ENCODE measurements around the gene CCR6. TPM values are rescaled to one million over a fixed set of nuclear protein-coding genes. Genes with fewer than 3 reads are reported as not detected.

CCR6 gene
- total and polyA plus RNA-seq, 2 experiments from 2014 or later = 0.70 to 2.0 TPM

DNA sequence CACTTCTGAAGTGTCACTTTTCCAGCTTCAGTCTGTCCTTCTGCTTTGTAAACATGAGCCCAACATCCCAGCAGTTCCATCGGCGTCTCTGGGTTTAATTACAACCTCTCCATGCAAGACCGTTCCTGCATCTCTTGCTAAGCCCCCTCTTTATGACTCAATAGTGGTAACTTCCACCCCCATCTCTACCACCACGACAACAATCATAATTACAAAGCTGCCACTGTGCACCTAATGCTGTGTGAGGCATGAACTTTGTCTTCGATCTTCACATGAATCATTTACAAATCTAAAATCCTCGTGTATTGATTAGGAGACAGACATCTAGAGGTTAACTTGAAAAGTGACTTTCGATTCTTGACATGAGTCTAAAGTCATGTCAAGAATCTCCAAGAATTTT lies 4.9 kb upstream of the CCR6 start:
- no peaks in the 10 kb centered on the region for H3K9me3 ChIP-seq (ENCODE audit: low read depth)
- H3K79me2 ChIP-seq = no peaks in the 10 kb centered on the region
- H2AFZ ChIP-seq = no peak overlapping the region
- H3K9me2 ChIP-seq (replicated peaks; ENCODE audit: insufficient read depth) = no peaks in the 10 kb centered on the region
- no peaks in the 10 kb centered on the region for H4K20me1 ChIP-seq (ENCODE audit: insufficient read depth, poor library complexity, severe bottlenecking)
- TF ChIP-seq EZH2phosphoT487 (IDR thresholded peaks at IDR 0.05; ENCODE audit: low read depth, severe bottlenecking, unreplicated experiment) (no peak), EZH2 (IDR thresholded peaks at IDR 0.05; ENCODE audit: borderline replicate concordance) (no peak)
- TF ChIP-seq, protein P1, sequence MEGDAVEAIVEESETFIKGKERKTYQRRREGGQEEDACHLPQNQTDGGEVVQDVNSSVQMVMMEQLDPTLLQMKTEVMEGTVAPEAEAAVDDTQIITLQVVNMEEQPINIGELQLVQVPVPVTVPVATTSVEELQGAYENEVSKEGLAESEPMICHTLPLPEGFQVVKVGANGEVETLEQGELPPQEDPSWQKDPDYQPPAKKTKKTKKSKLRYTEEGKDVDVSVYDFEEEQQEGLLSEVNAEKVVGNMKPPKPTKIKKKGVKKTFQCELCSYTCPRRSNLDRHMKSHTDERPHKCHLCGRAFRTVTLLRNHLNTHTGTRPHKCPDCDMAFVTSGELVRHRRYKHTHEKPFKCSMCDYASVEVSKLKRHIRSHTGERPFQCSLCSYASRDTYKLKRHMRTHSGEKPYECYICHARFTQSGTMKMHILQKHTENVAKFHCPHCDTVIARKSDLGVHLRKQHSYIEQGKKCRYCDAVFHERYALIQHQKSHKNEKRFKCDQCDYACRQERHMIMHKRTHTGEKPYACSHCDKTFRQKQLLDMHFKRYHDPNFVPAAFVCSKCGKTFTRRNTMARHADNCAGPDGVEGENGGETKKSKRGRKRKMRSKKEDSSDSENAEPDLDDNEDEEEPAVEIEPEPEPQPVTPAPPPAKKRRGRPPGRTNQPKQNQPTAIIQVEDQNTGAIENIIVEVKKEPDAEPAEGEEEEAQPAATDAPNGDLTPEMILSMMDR (IDR thresholded peaks at IDR 0.05; ENCODE audit: poor library complexity) = no peak
- WGBS (ENCODE audit: low lambda C conversion rate, missing lambda C conversion rate) = 82% methylated on average over 7 of the region's 7 CpGs
- no peak for DNase-seq (ENCODE audit: low spot score)
- no peak overlapping the region for H3K27ac ChIP-seq
- H3K4me1 ChIP-seq (ENCODE audit: insufficient read depth) = peaks cover 17% of the 10 kb centered on the region
- H3K27me3 ChIP-seq = no peaks in the 10 kb centered on the region
- no peak overlapping the region for H3K4me2 ChIP-seq
- H3K4me3 ChIP-seq = no peak overlapping the region
- no peaks in the 10 kb centered on the region for H3K36me3 ChIP-seq (replicated peaks; ENCODE audit: insufficient read depth, low read depth)

DNA sequence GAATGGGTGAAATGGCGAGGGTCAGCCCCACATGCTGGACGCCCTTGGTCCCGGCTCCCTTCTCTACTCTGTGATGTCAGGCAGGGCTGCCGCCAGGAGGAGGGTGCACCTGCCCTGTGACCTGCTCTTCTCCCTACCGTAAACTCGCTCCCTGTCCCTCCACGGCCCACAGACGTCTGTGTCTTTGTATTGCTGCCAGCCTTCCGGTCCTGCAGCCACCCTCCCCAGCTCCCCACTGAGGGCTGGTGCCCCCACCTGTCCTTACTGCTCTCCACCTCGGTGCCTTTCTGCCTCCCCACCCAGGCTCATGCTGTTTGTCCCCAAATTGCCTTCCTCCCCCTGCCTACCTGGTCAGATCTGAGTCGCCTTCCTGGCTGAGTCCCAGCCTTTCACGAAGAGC lies 4.1 kb upstream of the CCR6 start:
- H3K79me2 ChIP-seq = no peaks in the 10 kb centered on the region
- H3K9me2 ChIP-seq (replicated peaks; ENCODE audit: insufficient read depth) = no peaks in the 10 kb centered on the region
- no peaks in the 10 kb centered on the region for H4K20me1 ChIP-seq (ENCODE audit: insufficient read depth, poor library complexity, severe bottlenecking)
- H3K4me3 ChIP-seq = no peak overlapping the region
- H3K9me3 ChIP-seq (ENCODE audit: low read depth) = no peaks in the 10 kb centered on the region
- WGBS (ENCODE audit: low lambda C conversion rate, missing lambda C conversion rate) = 95% methylated on average over 12 of the region's 12 CpGs
- no peak for DNase-seq (ENCODE audit: low spot score)
- H3K4me2 ChIP-seq = no peak overlapping the region
- no peak overlapping the region for H2AFZ ChIP-seq
- H3K27me3 ChIP-seq = no peaks in the 10 kb centered on the region
- TF ChIP-seq EZH2phosphoT487 (IDR thresholded peaks at IDR 0.05; ENCODE audit: low read depth, severe bottlenecking, unreplicated experiment) (no peak), EZH2 (IDR thresholded peaks at IDR 0.05; ENCODE audit: borderline replicate concordance) (no peak)
- TF ChIP-seq, protein P1 (IDR thresholded peaks at IDR 0.05; ENCODE audit: poor library complexity) = no peak
- H3K4me1 ChIP-seq (ENCODE audit: insufficient read depth) = peaks cover 22% of the 10 kb centered on the region
- H3K27ac ChIP-seq = no peak overlapping the region
- H3K36me3 ChIP-seq (replicated peaks; ENCODE audit: insufficient read depth, low read depth) = no peaks in the 10 kb centered on the region

DNA sequence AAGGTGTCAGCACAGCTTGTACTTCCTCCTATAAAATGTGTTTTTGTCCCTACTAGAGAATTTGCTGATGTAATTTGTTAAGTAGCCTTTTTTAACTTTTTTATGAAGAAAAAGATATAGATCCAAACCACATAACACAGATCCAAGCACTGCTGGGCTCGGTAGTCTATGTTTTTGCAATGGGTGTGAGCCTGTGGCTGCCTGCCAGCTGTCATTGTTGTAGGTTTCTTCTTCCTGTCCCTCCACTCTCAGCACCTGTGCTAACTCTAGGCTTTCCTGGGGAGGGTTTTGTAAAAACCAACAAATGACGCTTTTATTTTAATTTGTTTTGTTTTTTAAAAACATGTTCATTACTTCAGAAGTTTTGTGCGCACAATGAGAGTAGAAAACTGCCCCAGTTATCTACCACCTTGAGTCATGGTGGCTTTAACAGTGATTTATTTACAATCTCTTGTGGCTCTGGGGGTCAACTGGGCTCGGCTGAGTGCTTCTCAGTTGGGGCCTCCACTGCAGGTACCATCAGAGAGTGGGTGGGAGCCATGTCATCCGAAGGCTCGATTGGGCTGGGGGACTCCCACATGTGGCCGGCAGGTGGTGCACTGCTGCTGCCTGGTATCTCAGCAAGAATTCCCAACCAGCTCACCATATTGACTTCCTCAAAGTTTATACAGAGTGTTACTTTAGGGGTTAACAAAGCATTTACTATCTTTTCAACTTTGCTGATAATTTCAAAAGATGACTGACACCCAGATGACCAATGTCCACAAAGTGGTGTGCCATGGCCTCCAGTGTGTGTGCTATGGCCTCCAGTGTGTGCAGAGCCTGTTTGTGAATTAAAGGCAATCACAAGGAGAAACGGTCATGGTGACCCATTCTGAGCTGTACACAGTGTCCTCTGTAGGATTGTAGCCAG lies 3.0 kb upstream of the CCR6 start:
- H3K27me3 ChIP-seq = no peaks in the 10 kb centered on the region
- no peak for DNase-seq (ENCODE audit: low spot score)
- H2AFZ ChIP-seq = no peak overlapping the region
- 88% methylated on average over 8 of the region's 8 CpGs for WGBS (ENCODE audit: low lambda C conversion rate, missing lambda C conversion rate)
- TF ChIP-seq EZH2phosphoT487 (IDR thresholded peaks at IDR 0.05; ENCODE audit: low read depth, severe bottlenecking, unreplicated experiment) = no peak
- no peak for TF ChIP-seq EZH2 (IDR thresholded peaks at IDR 0.05; ENCODE audit: borderline replicate concordance)
- TF ChIP-seq, protein P1 (IDR thresholded peaks at IDR 0.05; ENCODE audit: poor library complexity) = no peak
- H3K9me2 ChIP-seq (replicated peaks; ENCODE audit: insufficient read depth) = no peaks in the 10 kb centered on the region
- H3K4me2 ChIP-seq = no peak overlapping the region
- no peaks in the 10 kb centered on the region for H3K36me3 ChIP-seq (replicated peaks; ENCODE audit: insufficient read depth, low read depth)
- H3K27ac ChIP-seq = peak overlapping the region; percentile 12
- no peaks in the 10 kb centered on the region for H3K79me2 ChIP-seq
- no peaks in the 10 kb centered on the region for H3K9me3 ChIP-seq (ENCODE audit: low read depth)
- peaks cover 22% of the 10 kb centered on the region for H3K4me1 ChIP-seq (ENCODE audit: insufficient read depth)
- no peaks in the 10 kb centered on the region for H4K20me1 ChIP-seq (ENCODE audit: insufficient read depth, poor library complexity, severe bottlenecking)
- H3K4me3 ChIP-seq = no peak overlapping the region

Data from hepatocyte (in vitro differentiated cells).